Brain microvascular endothelial cell (primary cell): ENCODE results near the gene ZNF573.

Experiments used
- DNase-seq: peaks from one replicate; pipeline ENCODE4 v3.0.0-alpha.2; 2020
- H3K27ac ChIP-seq: fragments of 250-450 bp; sonication (Bioruptor Pico); 2 replicates; pipeline ENCODE4 v1.5.1; 2020; ENCODE audit warnings: mild to moderate bottlenecking, moderate library complexity
- H3K27me3 ChIP-seq: fragments of 250-450 bp; sonication (Bioruptor Pico); replicated peaks from 2 replicates; pipeline ENCODE4 v1.5.1; 2020; ENCODE audit warnings: mild to moderate bottlenecking
- H3K36me3 ChIP-seq: fragments of 250-450 bp; sonication (Bioruptor Pico); replicated peaks from 2 replicates; pipeline ENCODE4 v1.5.1; 2020; ENCODE audit warnings: mild to moderate bottlenecking
- H3K4me3 ChIP-seq: 2 replicates; pipeline ENCODE4 v1.5.1; 2011; ENCODE audit warnings: low read depth, mild to moderate bottlenecking, control low read depth, low read length, moderate library complexity
- CTCF ChIP-seq: IDR thresholded peaks from 2 replicates; pipeline ENCODE4 v1.5.1; 2011; ENCODE audit warnings: low read depth, mild to moderate bottlenecking, moderate library complexity, low read length, control low read depth, inconsistent platforms; ENCODE audit errors: missing control alignments
- in situ Hi-C: cut with HindIII; loops from 2 replicates; pipeline ENCODE4 v1.10.0; 2017; ENCODE audit warnings: low sequenced_read_pairs, low pct_ligation_motif_present

ZNF573 gene

GRCh38 chr19:37725181-37725580 lies 54.2 kb downstream of the ZNF573 start:
- no peak overlapping the region for H3K27ac ChIP-seq

GRCh38 chr19:37719927-37720265 lies 59.5 kb downstream of the ZNF573 start:
- no peak overlapping the region for H3K27ac ChIP-seq
- peak overlapping the region; percentile 85 for H3K4me3 ChIP-seq
- no peak for TF ChIP-seq CTCF
- DNase-seq = no peak
- no peaks in the 10 kb centered on the region for H3K36me3 ChIP-seq
- in situ Hi-C loops = no loop called here
- H3K27me3 ChIP-seq = no peaks in the 10 kb centered on the region

More at GRCh38 chr19:37725181-37725580, 54.2 kb downstream of the ZNF573 start:
- H3K36me3 ChIP-seq = no peaks in the 10 kb centered on the region
- no peak overlapping the region for H3K4me3 ChIP-seq
- in situ Hi-C loops = no loop called here
- H3K27me3 ChIP-seq = no peaks in the 10 kb centered on the region
- DNase-seq = no peak
- no peak for TF ChIP-seq CTCF

GRCh38 chr19:37719111-37719926 lies 60.1 kb downstream of the ZNF573 start, which contains the start of gene ZNF607:
TSS of gene ZNF607 (minus strand) at chr19:37719761. CDS start at chr19:37711618, 8,143 bp downstream.
- in situ Hi-C loops = no loop called here
- peak; percentile 80 for DNase-seq
- H3K36me3 ChIP-seq = no peaks in the 10 kb centered on the region
- H3K4me3 ChIP-seq = peak within 1 kb of the TSS; percentile 85
- H3K27ac ChIP-seq = peak within 1 kb of the TSS; percentile 57
- H3K27me3 ChIP-seq = no peaks in the 10 kb centered on the region
- peak; percentile 78 for TF ChIP-seq CTCF

GRCh38 chr19:37718304-37718703 lies 61.1 kb downstream of the ZNF573 start:
- H3K27me3 ChIP-seq = no peaks in the 10 kb centered on the region
- no peaks in the 10 kb centered on the region for H3K36me3 ChIP-seq
- peak overlapping the region; percentile 85 for H3K4me3 ChIP-seq
- in situ Hi-C loops = no loop called here
- DNase-seq = no peak
- TF ChIP-seq CTCF = no peak
- H3K27ac ChIP-seq = no peak overlapping the region

GRCh38 chr19:37716140-37716539 lies 63.2 kb downstream of the ZNF573 start:
- Histone ChIP-seq H3K4me3 (no peak overlapping the region), H3K36me3 (no peaks in the 10 kb centered on the region), H3K27me3 (no peaks in the 10 kb centered on the region), H3K27ac (no peak overlapping the region)
- in situ Hi-C loops = no loop called here
- no peak for DNase-seq
- TF ChIP-seq CTCF = no peak

- no peak for TF ChIP-seq CTCF
These were observed 73.3 kb downstream of the ZNF573 start for GRCh38 chr19:37706052-37706605.

More at GRCh38 chr19:37706052-37706605, 73.3 kb downstream of the ZNF573 start:
- H3K27me3 ChIP-seq = no peaks in the 10 kb centered on the region
- peaks cover 8% of the 10 kb centered on the region for H3K36me3 ChIP-seq
- DNase-seq = no peak
- H3K27ac ChIP-seq = no peak overlapping the region
- in situ Hi-C loops = no loop called here
- no peak overlapping the region for H3K4me3 ChIP-seq
